HEK293 (cell line): ENCODE data around the gene TPD52L1.
A peak's percentile ranks its signal among the peaks of the same experiment; 100 is the strongest.

Source experiments
- CTCF ChIA-PET: fragments of 350-600 bp; formaldehyde crosslinking; extraction: SDS; loops from one replicate; lab custom pipeline; 2021; ENCODE audit warnings: antibody characterized with exemption; lab: Yijun Ruan, JAX
- POLR2A ChIA-PET: fragments of 300-600 bp; formaldehyde crosslinking; extraction: SDS; loops from one replicate; lab custom pipeline; 2020; ENCODE audit warnings: antibody characterized with exemption, inconsistent platforms; lab: Yijun Ruan, JAX
- H3K27ac ChIP-seq: fragments of 200-500 bp; sonication (Bioruptor generic); 2 replicates; pipeline ENCODE4 v1.5.1; 2014; ENCODE audit warnings: low read depth, low read length, control low read depth, inconsistent platforms; ENCODE audit errors: extremely low read depth
- H3K36me3 ChIP-seq, 2 experiments: fragments of 200-500 bp in 1 of 2; sonication (Bioruptor generic) in 1 of 2; 1 replicate in 1 of 2; 2 replicates in 1 of 2; pipeline ENCODE4 v1.5.1; 2014 to 2017; ENCODE audit warnings: inconsistent platforms in 2 of 2, low read length in 2 of 2; ENCODE audit not compliant: control insufficient read depth in 2 of 2, insufficient read depth in 1 of 2
- H3K4me1 ChIP-seq: fragments of 200-500 bp; sonication (Bioruptor generic); 2 replicates; pipeline ENCODE4 v1.5.1; 2014; ENCODE audit warnings: mild to moderate bottlenecking, low read length, inconsistent platforms; ENCODE audit not compliant: control insufficient read depth, insufficient read depth
- H3K4me3 ChIP-seq: 2 replicates; pipeline ENCODE4 v1.5.1; 2011; ENCODE audit warnings: low read depth, mild to moderate bottlenecking, control low read depth, low read length, moderate library complexity
- H3K9me3 ChIP-seq: fragments of 200-500 bp; sonication (Bioruptor generic); 2 replicates; pipeline ENCODE4 v1.5.1; 2014; ENCODE audit warnings: low read depth, low read length, inconsistent platforms; ENCODE audit not compliant: control insufficient read depth, insufficient read depth
- BCL11A ChIP-seq: fragments of 450-650 bp; formaldehyde crosslinking; IDR thresholded peaks from 2 replicates; pipeline ENCODE4 v1.5.1; 2016; ENCODE audit warnings: low read depth, missing biosample characterization, missing genetic modification characterization
- KLF10 ChIP-seq: fragments of 450-650 bp; IDR thresholded peaks from 2 replicates; pipeline ENCODE4 v1.5.1; 2018; ENCODE audit warnings: missing biosample characterization, mild to moderate bottlenecking, missing genetic modification characterization
- KLF17 ChIP-seq: fragments of 450-650 bp; formaldehyde crosslinking; IDR thresholded peaks from 2 replicates; pipeline ENCODE4 v1.5.1; 2016; ENCODE audit warnings: missing biosample characterization, missing genetic modification characterization
- PRDM1 ChIP-seq: fragments of 450-650 bp; formaldehyde crosslinking; IDR thresholded peaks from 2 replicates; pipeline ENCODE4; 2016; ENCODE audit warnings: missing biosample characterization, missing genetic modification characterization
- PRDM2 ChIP-seq: fragments of 450-650 bp; formaldehyde crosslinking; IDR thresholded peaks from 2 replicates; pipeline ENCODE4 v1.5.1; 2016; ENCODE audit warnings: missing biosample characterization, missing genetic modification characterization, borderline replicate concordance
- SCRT2 ChIP-seq: fragments of 450-650 bp; formaldehyde crosslinking; IDR thresholded peaks from 2 replicates; pipeline ENCODE4 v1.5.1; 2016; ENCODE audit warnings: missing biosample characterization, missing genetic modification characterization
- SP3 ChIP-seq: fragments of 450-650 bp; formaldehyde crosslinking; IDR thresholded peaks from 2 replicates; pipeline ENCODE4 v1.5.1; 2016; ENCODE audit warnings: missing biosample characterization, missing genetic modification characterization
- ZBTB10 ChIP-seq: fragments of 450-650 bp; formaldehyde crosslinking; IDR thresholded peaks from 2 replicates; pipeline ENCODE4 v1.5.1; 2016; ENCODE audit warnings: missing biosample characterization, missing genetic modification characterization
- ZBTB48 ChIP-seq: fragments of 450-650 bp; formaldehyde crosslinking; IDR thresholded peaks from 2 replicates; pipeline ENCODE4 v1.5.1; 2016; ENCODE audit warnings: missing biosample characterization, missing genetic modification characterization
- ZIC2 ChIP-seq: fragments of 450-650 bp; formaldehyde crosslinking; IDR thresholded peaks from 2 replicates; pipeline ENCODE4 v1.5.1; 2016; ENCODE audit warnings: missing biosample characterization, missing genetic modification characterization
- ZNF221 ChIP-seq: fragments of 450-650 bp; formaldehyde crosslinking; IDR thresholded peaks from 2 replicates; pipeline ENCODE4 v1.5.1; 2017; ENCODE audit warnings: missing biosample characterization, missing genetic modification characterization, borderline replicate concordance
- ZNF274 ChIP-seq, 2 experiments: fragments of 200-500 bp in 1 of 2; fragments of 450-650 bp in 1 of 2; sonication (Bioruptor generic) in 1 of 2; formaldehyde crosslinking in 1 of 2; IDR thresholded peaks; 2 replicates each; pipeline versions ENCODE4 v1.5.1 to v1.6.1; 2014 to 2016; ENCODE audit warnings: borderline replicate concordance in 1 of 2, inconsistent platforms in 1 of 2, low read length in 1 of 2, missing biosample characterization in 1 of 2, missing genetic modification characterization in 1 of 2
- ZNF510 ChIP-seq: fragments of 450-650 bp; formaldehyde crosslinking; IDR thresholded peaks from 2 replicates; pipeline ENCODE4 v1.5.1; 2018; ENCODE audit warnings: mild to moderate bottlenecking, missing genetic modification characterization, missing biosample characterization; ENCODE audit not compliant: insufficient replicate concordance
- ZNF660 ChIP-seq: fragments of 450-650 bp; IDR thresholded peaks from 2 replicates; pipeline ENCODE4 v1.5.1; 2018; ENCODE audit warnings: missing biosample characterization, mild to moderate bottlenecking, missing genetic modification characterization
- ZNF677 ChIP-seq: fragments of 450-650 bp; IDR thresholded peaks from 2 replicates; pipeline ENCODE4 v1.5.0; 2018; ENCODE audit warnings: missing biosample characterization, mild to moderate bottlenecking, missing genetic modification characterization, moderate library complexity
- ZNF830 ChIP-seq: fragments of 450-650 bp; IDR thresholded peaks from 2 replicates; pipeline ENCODE4 v1.5.0; 2018; ENCODE audit warnings: missing biosample characterization, missing genetic modification characterization, low read depth, mild to moderate bottlenecking, moderate library complexity
- ZSCAN23 ChIP-seq: fragments of 450-650 bp; formaldehyde crosslinking; IDR thresholded peaks from 2 replicates; pipeline ENCODE4 v1.5.1; 2016; ENCODE audit warnings: missing biosample characterization, missing genetic modification characterization

TPD52L1 gene

GRCh38 chr6:125188594-125189203, 35.1 kb downstream of the TPD52L1 start:
- no peak overlapping the region for H3K4me3 ChIP-seq
- H3K36me3 ChIP-seq, result no peaks in the 10 kb centered on the region
- POLR2A ChIA-PET, result no interaction called here
- H3K4me1 ChIP-seq, result peaks cover 4% of the 10 kb centered on the region
- no peak overlapping the region for H3K27ac ChIP-seq
- CTCF ChIA-PET, result interaction anchor here (0.6 to 0.9 kb wide), 4 partner anchors 13 to 593 kb away, joined by 3 to 5 read pairs (median 4); no protein-coding TSS in a partner anchor
- TF ChIP-seq ZNF660 (tag by site-specific recombination), result no peak
- TF ChIP-seq SP3 (tag by site-specific recombination), result no peak
- no peak for TF ChIP-seq PRDM2 (tag by site-specific recombination)
- no peak for TF ChIP-seq ZNF510 (tag by site-specific recombination)
- TF ChIP-seq ZNF274 (IDR thresholded peaks at IDR 0.05; ENCODE audit: low read length), result no peak
- TF ChIP-seq ZNF274 (tag by site-specific recombination; IDR thresholded peaks at IDR 0.05; ENCODE audit: borderline replicate concordance), result no peak
- TF ChIP-seq BCL11A, result no peak
- H3K9me3 ChIP-seq, result no peaks in the 10 kb centered on the region

GRCh38 chr6:125189494-125189893, 35.9 kb downstream of the TPD52L1 start:
- CTCF ChIA-PET, result interaction anchor here (1.5 kb wide), 1 partner anchor 75 kb away, joined by 3 read pairs; no protein-coding TSS in a partner anchor
- no peaks in the 10 kb centered on the region for H3K9me3 ChIP-seq
- no peak for TF ChIP-seq ZNF677
- no peak for TF ChIP-seq ZNF830 (tag by site-specific recombination)
- TF ChIP-seq PRDM1 (tag by site-specific recombination), result peak; percentile 52; the same call in 1 of the 2 replicates
- TF ChIP-seq ZSCAN23 (tag by site-specific recombination), result no peak
- no peak for TF ChIP-seq ZNF660 (tag by site-specific recombination)
- no peak for TF ChIP-seq KLF10 (tag by site-specific recombination)
- peaks cover 4% of the 10 kb centered on the region for H3K4me1 ChIP-seq
- H3K27ac ChIP-seq, result no peak overlapping the region
- H3K4me3 ChIP-seq, result no peak overlapping the region
- POLR2A ChIA-PET, result no interaction called here
- no peaks in the 10 kb centered on the region for H3K36me3 ChIP-seq

- POLR2A ChIA-PET, result interaction anchor here (0.5 to 0.6 kb wide), 2 partner anchors 145 to 155 kb away, joined by 3 read pairs; no protein-coding TSS in a partner anchor
- H3K9me3 ChIP-seq, result no peaks in the 10 kb centered on the region
- peaks cover 4% of the 10 kb centered on the region for H3K4me1 ChIP-seq
- CTCF ChIA-PET, result interaction anchor here (0.6 to 4.3 kb wide), 9 partner anchors 11 to 575 kb away, joined by 3 to 20 read pairs (median 6); no protein-coding TSS in a partner anchor
- no peak overlapping the region for H3K4me3 ChIP-seq
- H3K27ac ChIP-seq, result no peak overlapping the region
- no peak for TF ChIP-seq ZNF221 (tag by site-specific recombination)
- no peak for TF ChIP-seq KLF17 (tag by site-specific recombination)
- no peak for TF ChIP-seq ZBTB10
- no peak for TF ChIP-seq ZBTB48 (tag by site-specific recombination)
- peak; percentile 55; the same call in 1 of the 2 replicates for TF ChIP-seq ZIC2 (tag by site-specific recombination)
- peak; percentile 47 for TF ChIP-seq SCRT2 (tag by site-specific recombination)
- TF ChIP-seq, all 188 proteins: peak for 2
- H3K36me3 ChIP-seq, result no peaks in the 10 kb centered on the region
Observed at GRCh38 chr6:125190667-125191066, 37.1 kb downstream of the TPD52L1 start.
